HG02885 (cell line): ENCODE measurements around the gene RASGRP3.

Experiments
- ATAC-seq: cut with Tn5 transposase; IDR thresholded peaks from one replicate; pipeline ENCODE4 v1.9.1; 2021; ENCODE audit warnings: mild to moderate bottlenecking; ENCODE audit not compliant: unreplicated experiment, poor library complexity

Gene RASGRP3

DNA sequence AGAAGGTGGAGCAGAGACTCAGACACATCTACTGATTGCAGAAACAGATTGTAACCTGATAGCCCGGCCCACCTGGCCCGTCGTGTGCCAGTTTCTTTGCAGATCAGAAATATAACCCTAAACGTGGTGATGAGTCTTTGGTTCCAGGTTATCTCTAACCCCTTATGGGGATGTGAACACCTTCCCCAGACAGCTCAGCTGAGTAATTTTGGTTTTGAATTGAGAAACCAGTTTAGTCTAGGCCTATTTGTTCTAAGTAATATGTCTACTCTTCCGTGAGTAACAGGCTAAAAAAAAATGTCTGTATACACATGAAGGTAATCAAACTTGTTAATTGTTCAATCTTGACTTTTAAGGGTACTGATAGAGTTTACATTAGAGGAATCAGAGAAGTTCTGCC is 35.7 kb downstream of the RASGRP3 start:
- ATAC-seq, result no peak

DNA sequence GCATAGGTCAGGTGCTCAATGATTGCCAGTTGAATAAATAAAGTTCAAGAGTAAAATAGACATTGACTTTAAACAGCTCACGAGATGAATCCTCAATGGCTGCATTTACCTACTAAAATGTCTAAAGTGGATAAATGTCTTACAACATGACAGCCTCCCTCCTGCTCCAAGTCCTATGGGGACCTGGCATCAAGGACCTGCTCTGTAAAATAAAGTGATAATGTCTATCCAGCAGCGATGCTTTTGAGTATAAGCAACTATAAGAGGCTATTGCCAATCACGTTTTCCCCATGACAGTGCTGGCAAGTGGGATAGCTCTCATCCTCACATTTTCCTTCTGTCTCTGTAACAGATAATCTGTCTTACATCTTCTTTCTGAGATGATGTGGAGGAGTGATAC is 37.0 kb downstream of the RASGRP3 start:
- no peak for ATAC-seq

- ATAC-seq, result no peak
Observed at GRCh38 chr2:33516456-33516995, 40.1 kb downstream of the RASGRP3 start.

DNA sequence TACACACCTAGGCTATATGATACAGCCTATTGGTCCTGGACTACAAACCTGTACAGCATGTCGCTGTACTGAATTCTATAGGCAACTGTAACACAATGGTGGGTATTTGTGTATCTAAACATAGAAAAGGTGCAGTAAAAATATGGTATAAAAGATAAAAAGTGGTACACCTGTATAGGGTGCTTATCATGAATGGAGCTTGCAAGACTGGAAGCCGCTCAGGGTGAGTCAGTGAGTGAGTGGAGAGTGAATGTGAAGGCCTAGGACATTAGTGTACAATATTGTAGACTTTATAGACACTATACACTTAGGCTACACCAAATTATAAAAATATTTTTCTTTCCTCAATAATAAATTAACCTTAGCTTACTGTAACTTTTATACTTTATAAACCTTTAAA is 41.8 kb downstream of the RASGRP3 start:
- ATAC-seq, result no peak

DNA sequence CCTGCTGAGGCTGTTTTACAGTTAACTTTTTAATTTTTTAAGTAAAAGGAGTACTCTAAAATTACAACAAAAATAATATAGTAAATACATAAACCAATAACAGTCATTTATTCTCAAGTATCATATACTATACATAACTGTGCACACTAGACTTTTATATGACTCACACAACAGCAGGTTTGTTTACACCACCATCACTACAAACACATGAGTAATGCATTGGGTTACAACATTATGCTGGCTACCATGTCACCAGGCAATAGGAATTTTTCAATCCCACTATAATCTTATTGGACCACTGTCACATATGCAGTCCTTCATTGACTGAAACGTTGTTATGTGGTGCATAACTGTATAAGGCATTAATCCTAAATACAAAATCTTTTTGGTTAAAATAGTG is 42.5 kb downstream of the RASGRP3 start:
- no peak for ATAC-seq

DNA sequence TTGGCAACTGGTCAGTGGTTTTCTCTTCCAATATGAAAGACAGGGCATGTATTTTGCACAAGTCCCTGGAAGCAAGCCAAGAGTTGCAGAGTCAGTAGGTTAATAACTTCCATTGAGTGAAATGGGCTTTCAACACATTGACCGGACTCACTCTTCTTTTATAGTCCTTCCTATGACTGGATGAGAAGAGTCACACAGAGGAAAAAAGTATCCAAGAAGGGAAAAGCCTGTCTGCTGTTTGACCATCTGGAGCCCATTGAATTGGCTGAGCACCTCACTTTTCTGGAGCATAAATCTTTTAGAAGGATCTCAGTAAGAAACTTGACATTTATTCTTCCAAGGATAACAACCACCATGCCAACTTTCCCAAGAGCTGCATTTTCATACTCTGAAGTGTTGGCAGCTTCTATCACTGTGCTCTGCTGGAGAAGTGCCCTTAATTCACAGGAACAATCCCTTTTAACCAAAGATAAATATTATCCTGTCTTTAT is 45.4 kb downstream of the RASGRP3 start:
- no peak for ATAC-seq

DNA sequence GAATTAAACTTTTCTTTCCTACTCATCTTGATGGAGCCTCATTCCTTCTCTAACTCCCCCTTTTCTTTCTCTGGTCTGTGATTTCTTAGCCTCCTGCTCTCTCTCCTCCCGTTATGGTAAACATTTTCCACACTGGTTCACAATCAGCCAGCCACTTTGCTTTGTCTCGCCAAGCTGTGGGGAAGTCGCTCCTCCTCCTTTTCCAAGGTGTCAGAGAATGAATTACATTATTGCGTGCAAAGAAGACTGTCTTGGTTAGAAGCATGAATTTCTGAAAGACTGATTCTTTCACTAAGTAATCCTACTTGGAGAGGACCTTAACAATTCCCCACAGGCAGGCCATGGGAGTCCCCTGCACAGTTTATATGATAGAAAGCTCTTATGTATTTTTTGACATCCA is 46.1 kb downstream of the RASGRP3 start:
- ATAC-seq, result no peak

DNA sequence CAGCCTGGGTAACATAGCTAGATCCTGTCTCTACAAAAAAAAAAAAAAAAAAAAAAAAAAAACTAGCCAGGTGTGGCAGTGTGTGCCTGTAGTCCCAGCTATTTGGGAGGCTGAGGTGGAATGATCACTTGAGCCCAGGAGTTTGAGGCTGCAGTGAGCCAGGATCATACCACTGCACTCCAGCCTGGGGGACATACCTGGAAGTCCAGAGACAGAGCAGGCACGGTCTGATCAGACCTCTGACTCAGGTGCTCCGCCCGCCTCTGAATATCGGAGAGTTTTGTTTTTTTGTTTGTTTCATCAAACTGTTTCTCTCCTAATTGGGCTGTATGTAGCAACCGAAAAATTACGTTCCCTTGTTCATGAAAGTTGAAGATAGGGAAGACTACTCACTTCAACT is 49.2 kb downstream of the RASGRP3 start:
- no peak for ATAC-seq

- peak; percentile 36 for ATAC-seq
Observed at GRCh38 chr2:33526132-33526531, 49.7 kb downstream of the RASGRP3 start.

- ATAC-seq, result no peak
Observed at GRCh38 chr2:33526921-33527320, 50.5 kb downstream of the RASGRP3 start.

DNA sequence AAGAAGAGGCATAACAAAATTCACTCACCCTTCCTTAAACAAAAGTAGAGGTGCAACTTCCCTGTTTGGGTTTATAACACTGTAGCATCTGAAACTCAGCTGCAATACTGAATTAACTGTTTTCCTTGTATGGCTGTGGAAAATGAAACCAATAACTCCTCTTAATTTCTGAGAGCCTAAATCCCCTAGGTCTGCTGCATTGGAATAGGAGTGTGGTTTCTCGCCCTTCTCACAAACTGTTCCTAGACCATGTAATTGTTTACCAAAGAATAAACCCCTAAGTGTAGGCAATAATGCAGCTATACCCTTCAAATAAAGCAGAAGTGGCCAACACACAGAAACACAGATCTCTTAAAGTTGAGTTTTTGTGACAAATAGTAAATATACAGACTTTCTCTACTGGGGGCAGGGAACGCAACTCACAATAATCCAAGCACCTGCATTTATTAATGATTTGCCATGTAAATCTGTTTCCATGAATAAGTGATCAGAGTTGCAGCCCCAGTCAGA is 52.0 kb downstream of the RASGRP3 start:
- ATAC-seq, result no peak

DNA sequence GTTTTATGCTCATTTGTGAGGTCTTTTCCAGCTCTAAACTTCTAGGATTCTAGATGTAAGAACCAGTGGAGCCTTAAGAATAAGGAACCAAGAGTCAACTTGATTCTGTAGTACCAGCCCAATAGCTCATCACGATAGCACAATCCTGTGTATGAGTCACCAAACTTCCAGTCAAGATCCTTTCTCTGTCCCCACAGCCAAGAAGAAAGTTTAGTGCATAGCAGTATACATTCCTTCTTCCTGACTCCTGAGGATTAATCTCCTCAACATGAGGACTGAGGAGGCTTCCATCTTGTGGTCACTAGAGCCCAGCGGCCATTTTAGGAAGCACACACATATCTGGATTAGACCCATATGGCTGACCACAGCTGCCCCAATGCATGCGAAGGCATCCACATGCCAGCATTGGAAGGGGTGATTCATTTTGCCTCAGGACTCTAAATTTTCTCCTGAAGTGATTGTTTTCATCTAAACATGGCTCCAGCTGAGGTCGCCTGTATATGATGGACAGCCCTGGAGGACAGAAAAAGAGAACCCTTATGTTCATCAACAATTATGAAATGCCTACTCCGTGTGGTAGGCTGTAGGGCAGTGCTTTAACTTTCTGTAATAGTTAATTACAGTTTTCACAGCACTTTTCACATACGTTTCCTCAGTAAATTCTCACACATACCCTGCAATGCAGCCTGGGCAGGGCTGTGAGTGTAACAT is 53.5 kb downstream of the RASGRP3 start:
- ATAC-seq, result peak; percentile 32

DNA sequence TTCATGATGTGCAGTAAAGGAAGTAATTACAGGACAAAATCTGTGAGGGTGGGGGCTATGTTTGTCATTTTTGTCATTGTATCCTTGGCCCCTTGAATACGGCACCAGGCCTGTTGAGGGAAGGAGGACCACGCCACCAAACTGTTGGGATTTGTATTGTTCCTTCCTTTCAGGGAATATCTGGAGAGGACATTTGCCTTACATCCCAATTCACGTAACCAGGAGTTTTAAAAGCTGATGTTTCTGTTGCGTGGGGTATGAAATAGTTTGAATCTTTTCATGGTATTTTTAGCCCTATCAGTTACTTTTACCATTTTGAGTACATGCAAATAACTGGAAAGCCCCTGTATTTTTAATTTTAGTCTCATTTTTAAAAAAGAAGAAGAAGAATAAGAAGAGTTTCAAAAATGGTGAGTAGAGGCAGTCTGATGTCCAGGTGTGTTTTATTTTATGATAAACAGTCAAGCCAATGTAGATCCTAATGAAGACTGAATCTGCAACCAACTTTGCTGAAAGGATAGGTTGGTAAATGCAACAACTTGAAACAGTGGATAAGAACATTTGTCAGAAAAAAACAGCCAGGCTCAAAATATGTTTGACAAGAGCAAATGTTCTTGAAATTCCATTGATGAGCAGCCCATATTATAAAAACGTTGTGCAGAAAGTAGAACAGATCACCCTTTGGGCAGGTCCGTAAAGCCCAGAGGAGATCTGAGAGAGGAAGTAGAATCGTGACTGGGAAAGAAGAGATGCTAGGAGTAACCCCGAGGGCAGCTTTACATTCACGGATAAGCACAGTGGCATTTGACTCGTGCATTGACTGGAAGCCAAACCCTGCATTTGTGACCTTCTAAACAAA is 54.5 kb downstream of the RASGRP3 start:
- peak; percentile 47 for ATAC-seq

DNA sequence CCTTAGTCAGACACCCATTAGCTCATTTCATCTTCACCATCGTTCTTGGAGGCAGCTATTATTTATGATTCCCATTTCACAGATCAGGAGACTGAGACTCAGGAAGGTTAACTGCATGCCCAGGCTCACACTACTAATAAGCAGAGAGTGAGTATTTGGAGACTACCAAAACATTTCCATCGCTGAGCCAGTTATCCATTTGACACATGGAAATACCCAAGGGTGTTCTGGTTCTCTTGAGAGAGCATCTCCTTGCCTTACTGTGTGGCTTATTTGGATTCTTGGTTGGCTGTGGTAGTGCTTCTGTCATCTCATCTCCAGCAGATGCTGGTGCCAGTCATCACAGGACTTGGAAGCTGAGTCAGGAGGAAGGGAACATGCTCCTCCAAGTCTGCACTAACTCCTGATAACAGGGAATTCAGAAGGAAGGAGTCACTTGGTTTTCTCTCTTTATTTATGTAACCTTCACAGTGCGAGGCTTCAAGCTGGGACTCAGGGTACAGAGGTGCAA is 55.2 kb downstream of the RASGRP3 start:
- ATAC-seq, result peak; percentile 6

DNA sequence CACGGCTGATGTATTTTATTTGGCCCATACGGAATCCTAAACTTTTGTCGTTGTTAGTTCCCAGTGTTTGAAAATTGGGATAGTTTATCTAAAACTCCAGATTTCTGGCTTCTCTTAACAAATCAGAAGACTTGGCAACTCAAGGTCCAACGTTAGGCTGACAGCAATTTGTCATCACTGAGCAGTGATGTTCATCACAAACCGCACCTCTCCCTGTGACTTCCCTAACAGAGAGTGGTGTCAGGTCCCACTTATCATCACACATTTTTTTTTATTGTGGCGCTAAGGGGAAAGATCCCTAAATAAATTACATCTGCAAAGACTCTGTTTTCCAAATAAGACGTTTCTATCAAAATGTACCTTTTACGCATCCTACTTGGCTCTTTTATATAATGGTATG is 55.7 kb downstream of the RASGRP3 start:
- ATAC-seq, result no peak

GRCh38 chr2:33532966-33533365 is 56.5 kb downstream of the RASGRP3 start:
- no peak for ATAC-seq

GRCh38 chr2:33535421-33535820 is 59.0 kb downstream of the RASGRP3 start:
- no peak for ATAC-seq

DNA sequence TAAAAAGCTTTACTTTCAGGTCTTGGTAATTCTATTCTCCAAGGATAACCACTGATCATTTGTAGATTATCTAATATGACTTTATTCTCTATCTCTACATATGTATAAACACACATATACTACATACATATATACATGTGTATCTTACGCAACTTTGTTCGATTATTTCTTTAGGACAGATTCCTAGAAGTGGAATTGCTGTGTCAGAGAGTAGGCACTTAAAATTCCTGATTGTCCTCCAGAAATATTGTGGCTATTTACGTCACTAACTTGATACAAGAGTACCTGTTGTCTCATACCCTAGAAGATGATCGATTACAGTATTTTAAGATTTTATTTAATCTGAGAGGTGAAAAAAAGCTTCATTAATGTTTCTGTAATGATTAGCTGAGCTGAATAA is 64.8 kb downstream of the RASGRP3 start:
- ATAC-seq, result no peak

DNA sequence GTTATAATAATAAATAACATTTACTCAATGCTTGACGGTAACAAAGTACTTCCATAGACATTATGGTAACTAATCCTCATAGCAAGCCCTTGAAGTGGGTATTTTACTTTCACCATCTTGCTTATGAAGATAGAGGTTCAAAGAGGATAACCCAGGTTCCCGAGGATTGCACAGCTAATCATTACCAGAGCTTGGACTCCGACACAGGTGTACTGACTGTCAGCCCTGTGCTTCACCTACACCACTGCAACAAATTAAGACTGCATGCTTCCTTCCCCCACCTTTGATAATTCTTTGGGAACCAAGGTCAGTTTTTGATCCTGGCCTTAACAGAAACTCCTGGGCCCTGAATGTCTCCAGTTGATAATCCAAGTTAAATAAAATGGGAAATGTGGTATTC is 73.8 kb downstream of the RASGRP3 start:
- ATAC-seq, result no peak

DNA sequence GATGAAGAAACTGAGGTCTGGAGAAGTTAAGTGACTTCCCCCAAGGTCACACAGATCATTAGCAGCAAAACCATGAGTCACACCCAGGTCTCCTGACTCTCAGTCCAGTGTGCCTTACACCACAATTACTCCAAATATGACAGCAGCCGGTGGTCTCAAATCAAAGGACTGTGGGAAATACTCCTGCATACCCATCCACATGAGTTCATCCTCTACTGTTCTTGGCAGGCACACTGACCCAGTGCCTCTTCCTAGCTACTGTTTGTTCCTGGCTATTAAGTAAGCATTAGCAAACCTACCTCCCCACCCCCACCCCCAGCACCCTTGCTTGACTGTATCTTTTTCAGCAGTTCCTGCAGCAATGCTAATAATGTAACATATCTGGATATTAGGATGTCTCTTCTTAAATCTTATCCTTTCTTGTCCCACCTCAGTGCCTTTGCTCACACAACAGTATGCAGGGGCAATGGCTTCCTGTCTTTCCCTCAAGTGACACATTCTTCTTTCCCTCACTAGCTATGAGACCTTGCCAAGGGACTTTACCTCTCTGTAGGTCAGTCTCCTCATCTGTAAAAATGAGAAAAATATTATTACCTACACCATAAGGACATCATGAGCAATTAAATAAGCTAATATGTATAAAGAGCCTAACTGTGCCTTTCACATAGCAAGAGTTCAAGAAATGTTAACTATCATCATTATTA is 76.5 kb downstream of the RASGRP3 start:
- no peak for ATAC-seq
